CD8-positive, alpha-beta memory T cell (primary cell): Measurements from ENCODE around the gene PEX14. TPM values are rescaled to one million over a fixed set of nuclear protein-coding genes. Genes with fewer than 3 reads are reported as not detected.

ENCODE experiments used
- CTCF ChIA-PET: fragments of 350-600 bp; sonication (Branson Sonifier 250); formaldehyde crosslinking; loops from one replicate; lab custom pipeline; 2021; ENCODE audit warnings: antibody characterized with exemption; lab: Charles Lee
- POLR2A ChIA-PET: fragments of 350-600 bp; sonication (Branson Sonifier 250); formaldehyde crosslinking; loops from one replicate; lab custom pipeline; 2021; ENCODE audit warnings: antibody characterized with exemption; lab: Charles Lee
- DNase-seq, 5 donors: peaks; one replicate each; pipeline versions ENCODE4 v3.0.0 to v3.0.0-alpha.2; 2020 to 2022; ENCODE audit warnings: mixed read lengths in 1 of 5
- H3K27ac ChIP-seq: one replicate; pipeline ENCODE4 v1.7.0; 2013; ENCODE audit warnings: low read depth, mild to moderate bottlenecking, low read length, moderate library complexity
- H3K27me3 ChIP-seq: 2 replicates; pipeline ENCODE4 v1.7.0; 2013; ENCODE audit warnings: low read length, mild to moderate bottlenecking; ENCODE audit not compliant: insufficient read depth, poor library complexity, severe bottlenecking
- H3K36me3 ChIP-seq: 2 replicates; pipeline ENCODE4 v1.7.0; 2013; ENCODE audit warnings: mild to moderate bottlenecking, low read length, moderate library complexity; ENCODE audit not compliant: insufficient read depth
- H3K4me1 ChIP-seq: 2 replicates; pipeline ENCODE4 v1.7.0; 2013; ENCODE audit warnings: mild to moderate bottlenecking, low read length, moderate library complexity; ENCODE audit not compliant: insufficient read depth
- H3K4me3 ChIP-seq: 2 replicates; pipeline ENCODE4 v1.7.0; 2013; ENCODE audit warnings: mild to moderate bottlenecking, low read length
- H3K9me3 ChIP-seq: 2 replicates; pipeline ENCODE4 v1.7.0; 2013; ENCODE audit warnings: mild to moderate bottlenecking, low read length
- H3K27ac Mint-ChIP-seq, 8 donors: one replicate each; pipeline ENCODE4 v1.8.0; 2020 to 2021; ENCODE audit warnings: mixed read lengths in 8 of 8, mild to moderate bottlenecking in 6 of 8, inconsistent platforms in 3 of 8, moderate library complexity in 3 of 8
- H3K27me3 Mint-ChIP-seq, 2 donors: one replicate each; pipeline ENCODE4 v1.8.0; 2020 to 2021; ENCODE audit warnings: mixed read lengths in 2 of 2, mild to moderate bottlenecking in 1 of 2, moderate library complexity in 1 of 2
- H3K36me3 Mint-ChIP-seq, 3 donors: one replicate each; pipeline ENCODE4 v1.8.0; 2020 to 2021; ENCODE audit warnings: mixed read lengths in 3 of 3, inconsistent platforms in 1 of 3, mild to moderate bottlenecking in 1 of 3
- H3K4me1 Mint-ChIP-seq, 3 donors: one replicate each; pipeline ENCODE4 v1.8.0; 2020 to 2021; ENCODE audit warnings: mixed read lengths in 3 of 3, inconsistent platforms in 1 of 3, mild to moderate bottlenecking in 1 of 3
- H3K4me3 Mint-ChIP-seq, 7 donors: one replicate each; pipeline ENCODE4 v1.8.0; 2020 to 2021; ENCODE audit warnings: mixed read lengths in 7 of 7, mild to moderate bottlenecking in 6 of 7, moderate library complexity in 4 of 7, inconsistent platforms in 2 of 7
- H3K9me3 Mint-ChIP-seq, 5 donors: one replicate each; pipeline ENCODE4 v1.8.0; 2020 to 2022; ENCODE audit warnings: mixed read lengths in 5 of 5, mild to moderate bottlenecking in 3 of 5, moderate library complexity in 2 of 5, inconsistent platforms in 1 of 5
- polyA plus RNA-seq: library from polyadenylated mRNA; unstranded; fragments of 300-500 nt; fragmentation: Illumina TruSeq; gene quantifications from one replicate; pipeline ENCODE4 v1.2.3, GENCODE V29; 2021
- total RNA-seq, 2 experiments: library from RNA; stranded (reverse); gene quantifications; one replicate each; pipeline ENCODE4 v1.2.3, GENCODE V29; 2021

Gene PEX14
- total and polyA plus RNA-seq, 3 experiments from 2014 or later = 5.1 to 22.2 (median 18.2) TPM

DNA sequence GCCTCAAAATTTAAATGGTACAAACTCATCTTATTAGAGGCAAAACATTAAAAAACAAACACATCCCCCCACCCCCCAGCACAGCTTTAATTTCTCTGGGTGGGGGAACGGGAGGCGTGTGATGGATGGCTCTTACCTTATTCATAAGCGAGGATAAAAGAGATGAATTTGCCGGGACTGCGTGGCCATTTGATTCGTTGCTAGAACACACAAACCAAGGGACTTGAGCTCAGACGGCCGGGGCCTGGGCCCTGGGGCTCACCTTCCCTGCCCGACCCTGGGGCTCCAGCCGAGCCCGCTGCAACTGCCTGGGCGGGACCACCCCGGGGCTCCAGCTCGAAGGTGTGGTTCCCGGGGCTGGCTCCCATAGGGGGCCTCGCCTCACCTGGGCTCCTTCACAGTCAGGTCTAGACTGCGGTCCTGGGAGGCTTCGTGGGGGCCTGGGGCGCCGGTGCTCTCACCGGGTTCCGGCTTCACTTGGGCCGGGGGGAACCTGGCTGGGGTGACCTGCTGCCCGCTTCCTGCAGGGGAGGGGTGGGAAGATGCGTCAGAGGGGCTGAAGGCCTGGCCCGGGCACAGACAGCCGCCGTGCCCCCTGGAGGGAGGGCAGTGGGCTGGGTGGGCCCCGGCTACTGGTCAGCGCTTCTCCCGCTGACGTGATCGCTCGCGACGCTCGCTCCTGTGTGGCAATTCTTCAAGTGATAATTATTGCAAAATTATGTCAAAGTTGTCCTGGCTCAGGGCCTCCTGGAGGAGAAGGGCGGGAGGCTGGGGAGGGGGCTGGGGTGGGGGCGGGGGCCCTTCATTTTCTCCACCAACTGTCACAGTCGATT is 176.0 kb downstream of the PEX14 start:
- ChIA-PET POLR2A (no interaction called here), CTCF (no interaction called here)
- DNase-seq = no peak
- H3K4me3 ChIP-seq = no peak overlapping the region
- H3K27me3 Mint-ChIP-seq = no peaks in the 10 kb centered on the region
- no peak overlapping the region for H3K4me3 Mint-ChIP-seq
- no peaks in the 10 kb centered on the region for H3K36me3 ChIP-seq
- no peak overlapping the region for H3K27ac ChIP-seq
- no peaks in the 10 kb centered on the region for H3K4me1 ChIP-seq
- H3K36me3 Mint-ChIP-seq = peaks cover 0 to 44% (median 4%) of the 10 kb centered on the region in 3 donors
- H3K9me3 ChIP-seq = no peaks in the 10 kb centered on the region
- no peaks in the 10 kb centered on the region for H3K27me3 ChIP-seq
- no peak overlapping the region for H3K27ac Mint-ChIP-seq
- no peaks in the 10 kb centered on the region for H3K9me3 Mint-ChIP-seq
- no peaks in the 10 kb centered on the region for H3K4me1 Mint-ChIP-seq

DNA sequence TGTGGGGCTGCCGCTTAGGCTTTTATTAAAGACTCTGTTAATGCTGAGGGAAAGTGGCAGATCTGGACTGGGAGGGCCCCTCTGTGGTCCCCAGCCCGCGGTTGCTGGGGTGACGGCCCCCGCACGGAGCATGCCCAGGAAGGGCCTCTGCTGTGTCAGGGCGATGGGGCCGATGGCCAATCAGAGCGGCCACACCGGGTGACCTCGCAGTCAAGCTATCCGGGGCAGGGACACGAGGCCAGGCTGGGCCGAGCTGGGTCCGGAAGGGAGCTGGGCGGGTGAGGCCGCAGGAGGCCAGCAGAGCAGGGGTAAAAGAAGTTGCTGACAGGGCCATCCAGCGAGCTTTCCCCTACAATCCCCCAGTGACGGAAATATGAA is 176.6 kb downstream of the PEX14 start:
- no peaks in the 10 kb centered on the region for H3K4me1 ChIP-seq
- no peaks in the 10 kb centered on the region for H3K36me3 ChIP-seq
- no peaks in the 10 kb centered on the region for H3K27me3 Mint-ChIP-seq
- H3K27me3 ChIP-seq = no peaks in the 10 kb centered on the region
- no peak overlapping the region for H3K4me3 ChIP-seq
- H3K27ac Mint-ChIP-seq = no peak overlapping the region
- peaks cover 0 to 45% (median 4%) of the 10 kb centered on the region in 3 donors for H3K36me3 Mint-ChIP-seq
- H3K27ac ChIP-seq = no peak overlapping the region
- ChIA-PET CTCF (no interaction called here), POLR2A (no interaction called here)
- no peaks in the 10 kb centered on the region for H3K4me1 Mint-ChIP-seq
- no peak overlapping the region for H3K4me3 Mint-ChIP-seq
- no peak for DNase-seq
- no peaks in the 10 kb centered on the region for H3K9me3 ChIP-seq
- H3K9me3 Mint-ChIP-seq = no peaks in the 10 kb centered on the region

DNA sequence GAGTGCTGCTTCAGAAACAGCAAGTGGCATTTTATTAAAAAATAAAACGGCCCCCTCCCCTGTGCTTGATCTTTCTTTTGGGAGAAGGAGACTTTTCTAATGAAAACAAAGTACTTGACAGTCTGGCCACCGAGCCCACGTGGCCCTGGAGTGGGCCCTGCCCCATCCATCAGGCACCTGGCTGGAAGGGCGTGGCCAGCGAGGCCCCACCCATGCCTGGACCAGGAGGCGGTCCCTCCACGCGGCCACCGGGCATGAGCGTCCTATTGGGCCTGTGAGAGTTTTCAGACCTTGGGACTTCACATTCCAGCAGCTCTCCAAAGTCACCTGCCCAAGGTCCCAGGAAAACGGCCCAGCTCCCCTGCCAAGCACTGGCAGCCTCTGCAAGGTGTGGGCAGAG is 177.0 kb downstream of the PEX14 start:
- Mint-ChIP-seq H3K4me1 (no peaks in the 10 kb centered on the region), H3K4me3 (no peak overlapping the region), H3K9me3 (no peaks in the 10 kb centered on the region), H3K36me3 (peaks cover 0 to 44% (median 4%) of the 10 kb centered on the region in 3 donors), H3K27ac (peak overlapping the region in 1 of 8 donors; percentile 65), H3K27me3 (no peaks in the 10 kb centered on the region)
- Histone ChIP-seq H3K27ac (no peak overlapping the region), H3K9me3 (no peaks in the 10 kb centered on the region), H3K36me3 (no peaks in the 10 kb centered on the region), H3K4me3 (no peak overlapping the region), H3K27me3 (no peaks in the 10 kb centered on the region), H3K4me1 (no peaks in the 10 kb centered on the region)
- CTCF ChIA-PET = no interaction called here
- POLR2A ChIA-PET = no interaction called here
- DNase-seq = no peak

DNA sequence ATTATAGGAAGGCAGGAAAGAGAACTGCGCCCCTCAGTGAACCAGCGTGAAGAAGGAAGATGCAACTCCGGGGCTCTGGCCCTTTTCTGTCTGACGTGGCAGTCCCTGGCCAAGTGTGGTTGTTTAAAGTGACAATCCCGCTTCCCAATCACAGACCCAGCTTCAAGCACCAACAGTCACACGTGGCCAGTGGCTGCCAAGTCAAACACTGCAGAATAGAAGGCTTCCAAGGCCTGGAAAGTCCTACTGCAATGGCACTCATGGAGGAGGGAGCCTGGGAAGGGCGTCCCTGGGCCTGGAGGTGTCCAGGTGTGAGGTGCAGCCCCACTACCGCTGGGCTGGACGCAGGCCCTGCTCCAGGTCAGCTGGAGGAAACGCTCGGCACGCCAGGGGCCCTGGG is 177.9 kb downstream of the PEX14 start:
- Mint-ChIP-seq H3K27me3 (no peaks in the 10 kb centered on the region), H3K4me1 (no peaks in the 10 kb centered on the region), H3K27ac (no peak overlapping the region), H3K36me3 (peaks cover 0 to 45% (median 4%) of the 10 kb centered on the region in 3 donors), H3K9me3 (no peaks in the 10 kb centered on the region), H3K4me3 (no peak overlapping the region)
- H3K4me3 ChIP-seq = no peak overlapping the region
- no peaks in the 10 kb centered on the region for H3K36me3 ChIP-seq
- H3K4me1 ChIP-seq = no peaks in the 10 kb centered on the region
- POLR2A ChIA-PET = no interaction called here
- no peak for DNase-seq
- no peaks in the 10 kb centered on the region for H3K27me3 ChIP-seq
- no peaks in the 10 kb centered on the region for H3K9me3 ChIP-seq
- CTCF ChIA-PET = no interaction called here
- no peak overlapping the region for H3K27ac ChIP-seq

DNA sequence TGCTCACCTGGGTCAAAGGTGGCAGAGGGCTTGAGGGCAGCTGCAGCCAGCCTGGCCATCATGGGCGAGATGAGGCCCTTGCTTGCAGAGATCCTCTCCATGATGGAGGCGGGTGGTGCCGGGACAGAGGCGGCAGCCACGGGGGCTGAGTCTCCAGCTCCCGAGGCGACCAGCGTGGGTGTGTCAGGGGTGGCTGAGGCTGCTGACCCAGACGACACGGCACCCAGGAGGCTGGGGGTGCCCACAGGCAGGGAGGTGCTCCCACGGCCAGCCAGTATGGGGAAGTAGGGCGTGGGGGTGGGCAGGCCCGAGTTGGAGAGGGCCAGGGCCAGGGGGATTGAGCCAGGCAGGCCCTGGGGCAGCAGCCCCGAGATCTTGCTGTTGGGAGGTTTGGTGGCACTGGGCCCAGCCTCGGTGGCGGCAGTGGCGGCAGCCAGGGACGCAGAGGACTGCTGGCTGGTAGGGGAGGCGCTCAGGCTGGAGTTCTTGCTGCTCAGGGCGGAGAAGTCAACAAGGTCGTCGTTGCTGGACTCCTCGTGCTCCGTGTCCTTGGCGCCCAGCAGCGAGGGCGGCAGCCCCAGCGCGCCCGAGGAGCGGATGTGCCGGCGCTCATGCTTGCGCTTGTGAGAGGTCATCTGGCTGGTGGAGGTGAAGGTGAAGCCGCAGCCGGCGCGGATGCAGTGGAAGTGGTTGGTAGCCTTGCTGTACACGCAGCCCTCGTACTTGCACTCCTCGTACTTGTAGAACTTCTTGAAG is 178.8 kb downstream of the PEX14 start:
- Mint-ChIP-seq H3K27ac (no peak overlapping the region), H3K27me3 (no peaks in the 10 kb centered on the region), H3K4me1 (no peaks in the 10 kb centered on the region), H3K9me3 (no peaks in the 10 kb centered on the region), H3K4me3 (peak overlapping the region in 1 of 7 donors; percentile 54), H3K36me3 (peaks cover 0 to 37% (median 4%) of the 10 kb centered on the region in 3 donors)
- DNase-seq = no peak
- no peak overlapping the region for H3K4me3 ChIP-seq
- ChIA-PET CTCF (no interaction called here), POLR2A (no interaction called here)
- no peak overlapping the region for H3K27ac ChIP-seq
- H3K4me1 ChIP-seq = no peaks in the 10 kb centered on the region
- H3K9me3 ChIP-seq = no peaks in the 10 kb centered on the region
- no peaks in the 10 kb centered on the region for H3K27me3 ChIP-seq
- no peaks in the 10 kb centered on the region for H3K36me3 ChIP-seq

DNA sequence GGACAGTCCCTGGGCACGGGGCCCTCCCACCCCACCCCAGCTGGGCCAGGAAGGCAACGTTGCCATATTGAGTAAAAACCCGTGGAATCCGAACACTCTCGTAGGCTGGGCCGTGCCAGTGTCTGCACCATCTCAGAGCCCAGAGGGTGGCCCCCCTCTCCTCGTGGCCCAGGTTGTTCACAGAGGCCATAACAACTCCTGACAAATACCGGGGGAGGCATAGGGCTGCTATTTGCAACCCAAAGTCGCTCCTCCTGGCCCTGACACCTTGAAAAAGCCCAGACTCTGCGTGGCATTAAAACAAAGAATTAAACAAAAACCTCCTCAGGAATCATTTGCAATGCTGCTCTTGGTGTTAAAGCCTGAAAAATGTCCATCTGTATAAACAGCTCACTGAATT is 180.3 kb downstream of the PEX14 start:
- Histone ChIP-seq H3K9me3 (no peaks in the 10 kb centered on the region), H3K27me3 (no peaks in the 10 kb centered on the region), H3K27ac (no peak overlapping the region), H3K36me3 (no peaks in the 10 kb centered on the region), H3K4me1 (no peaks in the 10 kb centered on the region), H3K4me3 (no peak overlapping the region)
- DNase-seq = no peak
- no peaks in the 10 kb centered on the region for H3K4me1 Mint-ChIP-seq
- H3K27me3 Mint-ChIP-seq = no peaks in the 10 kb centered on the region
- CTCF ChIA-PET = no interaction called here
- H3K27ac Mint-ChIP-seq = no peak overlapping the region
- POLR2A ChIA-PET = no interaction called here
- peaks cover 0 to 41% (median 4%) of the 10 kb centered on the region in 3 donors for H3K36me3 Mint-ChIP-seq
- no peak overlapping the region for H3K4me3 Mint-ChIP-seq
- H3K9me3 Mint-ChIP-seq = no peaks in the 10 kb centered on the region

DNA sequence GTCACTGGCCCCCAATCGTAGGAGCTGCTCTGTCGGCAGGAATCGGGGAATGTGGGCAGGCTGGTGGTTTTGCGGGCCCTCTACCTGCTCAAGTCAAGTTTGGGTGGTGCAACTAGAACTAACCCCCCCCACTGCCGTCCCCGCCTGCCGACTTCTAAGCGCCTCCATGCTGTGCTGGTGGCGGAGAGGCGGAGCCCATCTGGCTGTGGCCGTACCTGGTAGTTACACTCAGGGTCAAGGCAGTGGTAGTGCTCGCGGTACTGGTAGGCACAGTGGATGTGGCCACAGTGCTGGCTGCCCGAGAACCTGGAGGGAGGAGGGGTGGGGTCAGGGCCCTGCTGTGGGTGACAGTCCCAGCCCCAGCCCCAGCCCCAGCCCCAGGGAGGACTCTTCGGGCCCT is 181.7 kb downstream of the PEX14 start:
- no peaks in the 10 kb centered on the region for H3K9me3 ChIP-seq
- Mint-ChIP-seq H3K9me3 (no peaks in the 10 kb centered on the region), H3K27ac (peak overlapping the region in 1 of 8 donors; percentile 81), H3K4me1 (no peaks in the 10 kb centered on the region), H3K4me3 (no peak overlapping the region), H3K36me3 (peaks cover 0 to 47% (median 4%) of the 10 kb centered on the region in 3 donors), H3K27me3 (no peaks in the 10 kb centered on the region)
- ChIA-PET CTCF (no interaction called here), POLR2A (no interaction called here)
- H3K27me3 ChIP-seq = no peaks in the 10 kb centered on the region
- no peak overlapping the region for H3K27ac ChIP-seq
- no peak overlapping the region for H3K4me3 ChIP-seq
- DNase-seq = no peak
- H3K36me3 ChIP-seq = no peaks in the 10 kb centered on the region
- no peaks in the 10 kb centered on the region for H3K4me1 ChIP-seq

DNA sequence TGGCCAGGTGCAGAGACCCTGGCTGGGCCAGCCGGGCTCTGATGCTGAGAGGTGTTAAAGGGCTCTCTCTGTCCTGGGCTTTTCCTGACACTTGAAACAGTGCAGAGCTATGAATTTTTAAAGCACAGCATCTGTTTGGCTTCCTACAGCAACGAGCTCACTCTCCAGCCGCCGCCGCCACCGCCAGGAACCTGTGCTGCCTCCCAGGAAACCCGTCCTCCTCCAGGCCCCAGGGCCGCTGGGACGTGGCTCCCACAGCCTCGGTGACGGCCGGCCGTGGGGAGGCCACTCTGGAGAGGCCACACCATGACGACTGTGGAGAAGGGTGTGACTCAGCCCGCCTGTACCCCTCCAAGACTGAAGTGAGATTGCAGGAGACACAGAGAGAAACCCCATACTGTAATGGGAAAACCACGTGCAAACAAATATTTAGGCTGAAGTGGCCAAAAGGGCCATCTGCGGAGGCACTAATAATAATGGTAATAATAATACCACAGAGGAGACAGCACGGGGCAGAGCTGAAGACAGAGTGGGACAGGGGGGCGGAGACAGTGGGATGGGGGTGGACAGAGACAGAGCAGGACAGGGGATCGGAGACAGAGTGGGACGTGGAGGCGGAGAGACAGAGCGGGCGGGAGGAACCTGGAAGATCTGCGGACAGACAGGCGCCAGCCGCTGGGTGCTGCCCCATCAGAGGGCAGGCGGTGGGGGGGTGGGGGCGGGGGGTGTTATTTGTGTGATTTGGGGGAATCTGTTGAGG is 182.5 kb downstream of the PEX14 start:
- no peaks in the 10 kb centered on the region for H3K36me3 ChIP-seq
- DNase-seq = no peak
- CTCF ChIA-PET = no interaction called here
- Mint-ChIP-seq H3K27ac (peak overlapping the region in 1 of 8 donors; percentile 74), H3K9me3 (no peaks in the 10 kb centered on the region), H3K4me3 (no peak overlapping the region), H3K4me1 (no peaks in the 10 kb centered on the region), H3K36me3 (peaks cover 0 to 47% (median 4%) of the 10 kb centered on the region in 3 donors), H3K27me3 (no peaks in the 10 kb centered on the region)
- no peak overlapping the region for H3K4me3 ChIP-seq
- H3K27ac ChIP-seq = no peak overlapping the region
- no peaks in the 10 kb centered on the region for H3K27me3 ChIP-seq
- H3K9me3 ChIP-seq = no peaks in the 10 kb centered on the region
- POLR2A ChIA-PET = no interaction called here
- H3K4me1 ChIP-seq = no peaks in the 10 kb centered on the region
